K562 (cell line): ENCODE results near the gene BRD3OS. TPM values are rescaled to one million over a fixed set of nuclear protein-coding genes. Genes with fewer than 3 reads are reported as not detected.

ENCODE experiments used
- BACH1 ChIP-seq: fragments of 200-800 bp; sonication (Bioruptor generic); IDR thresholded peaks from 2 replicates; pipeline ENCODE4 v1.6.1; 2016; ENCODE audit warnings: missing genetic modification characterization, missing compliant biosample characterization
- KAT8 ChIP-seq: fragments of 450-650 bp; IDR thresholded peaks from 2 replicates; pipeline ENCODE4 v1.6.1; 2016; ENCODE audit warnings: low read depth, mild to moderate bottlenecking
- MAFF ChIP-seq: IDR thresholded peaks from 2 replicates; pipeline ENCODE4 v1.6.1; 2012; ENCODE audit warnings: low read length, improper control_type of control experiment
- SIX5 ChIP-seq, 2 experiments: IDR thresholded peaks; 2 replicates each; pipeline ENCODE4 v1.6.1; 2011; ENCODE audit warnings: low read length in 2 of 2, borderline replicate concordance in 1 of 2, low read depth in 1 of 2, mild to moderate bottlenecking in 1 of 2, moderate library complexity in 1 of 2; ENCODE audit not compliant: insufficient read depth in 1 of 2
- TEAD4 ChIP-seq, 2 experiments: sonication (generic) in 1 of 2; formaldehyde crosslinking in 1 of 2; IDR thresholded peaks; 2 replicates each; pipeline versions ENCODE4 v1.6.1 to v1.8.0; 2012 to 2022; ENCODE audit warnings: borderline replicate concordance in 1 of 2, inconsistent platforms in 1 of 2, low read length in 1 of 2, mild to moderate bottlenecking in 1 of 2, missing genetic modification reagents in 1 of 2
- ZNF311 ChIP-seq: fragments of 250-450 bp; sonication (Bioruptor Pico); IDR thresholded peaks from 2 replicates; pipeline ENCODE4 v1.4.0; 2020; ENCODE audit warnings: mild to moderate bottlenecking, moderate library complexity
- polyA plus RNA-seq, 8 experiments: library from polyadenylated mRNA; depleted of rRNA in 4 of 8; stranded (reverse) in 5 of 8; unstranded in 3 of 8; fragments of >200 nt; fragmentation: Nextera tagmentation in 2 of 8; fragmentation: Illumina TruSeq in 1 of 8; extraction: Ambion mirVana in 2 of 8; extraction: Trizol in 1 of 8; gene quantifications; 2 replicates each; pipeline versions ENCODE4 v1.2.1 to v1.2.3, GENCODE V29; 2011 to 2014; ENCODE audit warnings: inconsistent platforms in 1 of 8, missing spikeins in 1 of 8
- total RNA-seq, 7 experiments: library from RNA; depleted of rRNA in 6 of 7; stranded (reverse); fragments of >200 nt in 6 of 7; fragmentation: Illumina TruSeq in 2 of 7; extraction: Trizol in 2 of 7; gene quantifications; 2 replicates each; pipeline versions ENCODE4 v1.2.1 to v1.2.3, GENCODE V29; 2011 to 2021; ENCODE audit warnings: low replicate concordance in 1 of 7
- TF ChIP-seq, protein P1 (sequence below), 2 experiments: fragments of 450-650 bp; IDR thresholded peaks; 2 replicates each; pipeline ENCODE4 v1.6.1; 2016
- TF ChIP-seq, protein P2 (sequence below): fragments of 200-800 bp; sonication (Bioruptor generic); IDR thresholded peaks from 2 replicates; pipeline ENCODE4 v1.6.1; 2017; ENCODE audit warnings: missing genetic modification characterization, missing compliant biosample characterization

Gene BRD3OS
- total and polyA plus RNA-seq, 9 of the 15 experiments (the other 6 are each of a cell fraction or from before 2014, with no cell fraction given), result 1.1 to 8.7 (median 5.9) TPM

DNA sequence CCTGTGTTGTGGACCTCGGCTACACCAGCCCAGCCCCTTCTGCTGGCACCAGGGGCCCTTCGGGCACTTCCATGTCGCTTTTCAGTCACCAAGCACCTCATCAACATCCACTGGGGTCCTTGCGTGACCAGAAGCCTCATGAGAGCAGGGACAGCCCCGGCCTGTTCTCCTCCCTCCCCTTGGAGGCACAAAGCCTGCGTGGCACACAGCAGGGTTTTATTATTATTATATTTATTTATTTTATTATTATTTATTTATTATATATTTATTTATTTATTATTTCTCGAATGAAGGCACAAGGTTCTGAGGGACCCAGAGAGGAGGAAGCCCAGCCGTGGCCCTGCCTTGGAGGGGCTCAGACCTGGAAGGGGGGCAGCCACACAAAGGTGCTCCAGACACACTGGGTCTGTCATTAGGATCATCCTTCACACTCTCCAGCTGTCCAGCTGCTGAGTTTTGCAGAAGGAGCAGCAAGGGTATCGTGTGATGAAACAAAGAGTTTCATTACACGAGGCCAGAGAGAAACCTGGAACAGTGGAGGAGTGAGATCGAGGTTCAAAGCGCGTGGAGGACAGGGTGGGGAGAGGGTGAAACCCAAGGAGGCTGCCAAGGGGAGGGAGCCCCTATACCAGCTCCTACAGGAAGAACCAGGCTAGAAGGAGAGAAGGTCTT is 38.4 kb upstream of the BRD3OS start (continued):
- TF ChIP-seq, protein P1, sequence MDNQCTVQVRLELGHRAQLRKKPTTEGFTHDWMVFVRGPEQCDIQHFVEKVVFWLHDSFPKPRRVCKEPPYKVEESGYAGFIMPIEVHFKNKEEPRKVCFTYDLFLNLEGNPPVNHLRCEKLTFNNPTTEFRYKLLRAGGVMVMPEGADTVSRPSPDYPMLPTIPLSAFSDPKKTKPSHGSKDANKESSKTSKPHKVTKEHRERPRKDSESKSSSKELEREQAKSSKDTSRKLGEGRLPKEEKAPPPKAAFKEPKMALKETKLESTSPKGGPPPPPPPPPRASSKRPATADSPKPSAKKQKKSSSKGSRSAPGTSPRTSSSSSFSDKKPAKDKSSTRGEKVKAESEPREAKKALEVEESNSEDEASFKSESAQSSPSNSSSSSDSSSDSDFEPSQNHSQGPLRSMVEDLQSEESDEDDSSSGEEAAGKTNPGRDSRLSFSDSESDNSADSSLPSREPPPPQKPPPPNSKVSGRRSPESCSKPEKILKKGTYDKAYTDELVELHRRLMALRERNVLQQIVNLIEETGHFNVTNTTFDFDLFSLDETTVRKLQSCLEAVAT (IDR thresholded peaks at IDR 0.05), result no peak
- TF ChIP-seq KAT8, result no peak
- no peak for TF ChIP-seq SIX5 (IDR thresholded peaks at IDR 0.05; ENCODE audit: borderline replicate concordance in 1 of 2, insufficient read depth in 1 of 2, low read depth in 1 of 2, low read length in 2 of 2)
- TF ChIP-seq TEAD4 (IDR thresholded peaks at IDR 0.05; ENCODE audit: low read length), result no peak
- TF ChIP-seq TEAD4 (CRISPR knock-in tag; IDR thresholded peaks at IDR 0.05; ENCODE audit: borderline replicate concordance), result no peak
- TF ChIP-seq ZNF311, result no peak
- TF ChIP-seq BACH1 (tag), result no peak
- TF ChIP-seq, protein P2, sequence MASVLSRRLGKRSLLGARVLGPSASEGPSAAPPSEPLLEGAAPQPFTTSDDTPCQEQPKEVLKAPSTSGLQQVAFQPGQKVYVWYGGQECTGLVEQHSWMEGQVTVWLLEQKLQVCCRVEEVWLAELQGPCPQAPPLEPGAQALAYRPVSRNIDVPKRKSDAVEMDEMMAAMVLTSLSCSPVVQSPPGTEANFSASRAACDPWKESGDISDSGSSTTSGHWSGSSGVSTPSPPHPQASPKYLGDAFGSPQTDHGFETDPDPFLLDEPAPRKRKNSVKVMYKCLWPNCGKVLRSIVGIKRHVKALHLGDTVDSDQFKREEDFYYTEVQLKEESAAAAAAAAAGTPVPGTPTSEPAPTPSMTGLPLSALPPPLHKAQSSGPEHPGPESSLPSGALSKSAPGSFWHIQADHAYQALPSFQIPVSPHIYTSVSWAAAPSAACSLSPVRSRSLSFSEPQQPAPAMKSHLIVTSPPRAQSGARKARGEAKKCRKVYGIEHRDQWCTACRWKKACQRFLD (CRISPR knock-in tag), result no peak
- no peak for TF ChIP-seq MAFF
